ENCODE measurements around the gene TAF1.
A peak's percentile ranks its signal among the peaks of the same experiment; 100 is the strongest.
"Not testable (repeated sequence)": the region's sequence is repeated elsewhere in the genome, so short reads cannot be mapped to it uniquely, and the experiment has no call there.

Gene TAF1, protein sequence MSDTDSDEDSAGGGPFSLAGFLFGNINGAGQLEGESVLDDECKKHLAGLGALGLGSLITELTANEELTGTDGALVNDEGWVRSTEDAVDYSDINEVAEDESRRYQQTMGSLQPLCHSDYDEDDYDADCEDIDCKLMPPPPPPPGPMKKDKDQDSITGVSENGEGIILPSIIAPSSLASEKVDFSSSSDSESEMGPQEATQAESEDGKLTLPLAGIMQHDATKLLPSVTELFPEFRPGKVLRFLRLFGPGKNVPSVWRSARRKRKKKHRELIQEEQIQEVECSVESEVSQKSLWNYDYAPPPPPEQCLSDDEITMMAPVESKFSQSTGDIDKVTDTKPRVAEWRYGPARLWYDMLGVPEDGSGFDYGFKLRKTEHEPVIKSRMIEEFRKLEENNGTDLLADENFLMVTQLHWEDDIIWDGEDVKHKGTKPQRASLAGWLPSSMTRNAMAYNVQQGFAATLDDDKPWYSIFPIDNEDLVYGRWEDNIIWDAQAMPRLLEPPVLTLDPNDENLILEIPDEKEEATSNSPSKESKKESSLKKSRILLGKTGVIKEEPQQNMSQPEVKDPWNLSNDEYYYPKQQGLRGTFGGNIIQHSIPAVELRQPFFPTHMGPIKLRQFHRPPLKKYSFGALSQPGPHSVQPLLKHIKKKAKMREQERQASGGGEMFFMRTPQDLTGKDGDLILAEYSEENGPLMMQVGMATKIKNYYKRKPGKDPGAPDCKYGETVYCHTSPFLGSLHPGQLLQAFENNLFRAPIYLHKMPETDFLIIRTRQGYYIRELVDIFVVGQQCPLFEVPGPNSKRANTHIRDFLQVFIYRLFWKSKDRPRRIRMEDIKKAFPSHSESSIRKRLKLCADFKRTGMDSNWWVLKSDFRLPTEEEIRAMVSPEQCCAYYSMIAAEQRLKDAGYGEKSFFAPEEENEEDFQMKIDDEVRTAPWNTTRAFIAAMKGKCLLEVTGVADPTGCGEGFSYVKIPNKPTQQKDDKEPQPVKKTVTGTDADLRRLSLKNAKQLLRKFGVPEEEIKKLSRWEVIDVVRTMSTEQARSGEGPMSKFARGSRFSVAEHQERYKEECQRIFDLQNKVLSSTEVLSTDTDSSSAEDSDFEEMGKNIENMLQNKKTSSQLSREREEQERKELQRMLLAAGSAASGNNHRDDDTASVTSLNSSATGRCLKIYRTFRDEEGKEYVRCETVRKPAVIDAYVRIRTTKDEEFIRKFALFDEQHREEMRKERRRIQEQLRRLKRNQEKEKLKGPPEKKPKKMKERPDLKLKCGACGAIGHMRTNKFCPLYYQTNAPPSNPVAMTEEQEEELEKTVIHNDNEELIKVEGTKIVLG (N-terminal part only)

DNA sequence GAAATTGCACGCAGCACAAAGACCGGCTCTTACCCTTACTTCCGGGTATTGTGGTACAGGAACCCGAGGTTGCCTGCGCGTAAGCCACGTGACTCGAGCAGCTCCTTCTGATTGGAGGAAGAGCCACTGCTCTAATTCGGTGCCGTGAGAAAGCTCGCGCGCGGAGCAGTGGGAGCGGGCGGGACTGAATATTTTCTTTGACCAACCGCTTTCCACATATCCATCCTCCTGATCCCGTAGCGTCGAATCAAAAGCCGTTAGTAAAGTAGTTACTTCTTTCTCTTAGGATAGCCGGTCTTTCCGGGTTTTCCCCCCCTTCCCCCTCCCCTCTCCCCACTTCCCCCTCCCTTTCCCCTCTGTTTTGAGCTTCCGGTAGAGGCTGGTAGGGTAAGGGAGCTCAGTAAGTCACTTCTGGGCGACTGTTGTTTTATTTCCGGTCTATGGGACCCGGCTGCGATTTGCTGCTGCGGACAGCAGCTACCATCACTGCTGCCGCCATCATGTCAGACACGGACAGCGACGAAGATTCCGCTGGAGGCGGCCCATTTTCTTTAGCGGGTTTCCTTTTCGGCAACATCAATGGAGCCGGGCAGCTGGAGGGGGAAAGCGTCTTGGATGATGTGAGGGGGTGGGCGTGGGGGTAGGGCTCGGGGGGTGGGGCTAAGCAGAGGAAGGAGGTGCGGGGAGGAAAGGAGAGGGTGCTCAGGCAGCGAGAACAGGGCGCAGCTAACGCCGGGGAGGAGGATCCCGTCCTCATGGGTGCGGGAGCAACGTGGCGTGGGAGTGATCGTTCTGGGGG, at the start of gene TAF1:
TAF1 (plus strand) TSS at position 483 of the 799 bp plus-strand sequence; CDS start at position 501, 18 bp downstream.
- DNase-seq, result peak; percentile 84

DNA sequence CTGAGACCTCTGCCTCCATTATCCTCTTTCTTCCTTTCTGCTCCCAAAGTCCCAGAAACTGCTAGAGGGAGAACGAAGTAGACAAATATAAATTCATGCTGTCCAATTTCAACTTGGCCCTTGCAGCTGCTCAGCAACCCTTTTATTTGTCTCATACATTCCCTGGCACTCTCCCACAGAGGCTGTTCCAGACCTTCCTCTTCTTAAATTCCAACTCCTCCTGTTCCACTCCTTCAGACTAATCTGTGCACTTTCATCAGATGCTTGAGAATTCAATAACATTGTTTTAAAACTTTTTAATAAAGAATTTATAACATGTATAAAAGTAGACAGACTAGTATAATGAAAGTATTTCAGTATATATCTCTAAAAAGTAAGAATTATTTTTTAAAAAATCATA, 49.2 kb upstream of the TAF1 start:
- DNase-seq, result not testable (repeated sequence)

DNA sequence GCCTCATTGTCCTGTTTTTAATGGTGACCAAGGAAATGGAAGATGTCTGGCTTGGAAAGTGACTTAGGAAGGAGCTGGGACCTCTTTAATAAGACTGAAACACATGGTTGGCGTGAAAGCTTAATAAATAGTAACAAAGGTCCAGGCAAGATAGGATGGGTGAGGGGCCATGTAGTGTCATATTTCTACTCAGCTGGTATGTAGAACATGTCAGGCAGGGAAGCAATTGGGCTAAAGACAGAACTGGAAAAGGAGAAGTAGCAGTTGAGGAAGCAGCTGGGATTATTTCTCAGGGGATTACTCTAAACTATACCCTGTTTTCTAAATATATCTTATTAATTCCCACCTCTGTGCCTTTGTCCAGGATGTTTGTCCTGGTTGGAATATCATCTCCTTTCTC, 46.0 kb upstream of the TAF1 start:
- no peak for DNase-seq

DNA sequence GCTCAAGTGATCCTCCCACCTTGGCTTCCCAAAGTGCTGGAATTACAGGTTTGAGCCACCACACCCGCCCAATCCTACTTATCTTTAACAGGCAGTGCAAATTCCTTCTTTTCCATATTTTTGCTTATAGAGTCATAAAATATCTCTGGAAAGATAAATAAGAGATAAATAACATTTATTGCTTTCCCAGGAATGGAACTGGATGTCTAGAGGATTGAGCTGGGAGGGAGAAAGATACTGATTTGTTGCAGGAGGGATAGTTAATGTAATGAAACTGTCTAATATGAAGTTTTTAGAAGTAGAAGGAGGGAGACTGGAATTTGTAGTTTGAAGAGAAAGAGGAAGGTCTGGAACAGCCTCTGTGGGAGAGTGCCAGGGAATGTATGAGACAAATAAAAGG, 44.4 kb upstream of the TAF1 start:
- no peak for DNase-seq

DNA sequence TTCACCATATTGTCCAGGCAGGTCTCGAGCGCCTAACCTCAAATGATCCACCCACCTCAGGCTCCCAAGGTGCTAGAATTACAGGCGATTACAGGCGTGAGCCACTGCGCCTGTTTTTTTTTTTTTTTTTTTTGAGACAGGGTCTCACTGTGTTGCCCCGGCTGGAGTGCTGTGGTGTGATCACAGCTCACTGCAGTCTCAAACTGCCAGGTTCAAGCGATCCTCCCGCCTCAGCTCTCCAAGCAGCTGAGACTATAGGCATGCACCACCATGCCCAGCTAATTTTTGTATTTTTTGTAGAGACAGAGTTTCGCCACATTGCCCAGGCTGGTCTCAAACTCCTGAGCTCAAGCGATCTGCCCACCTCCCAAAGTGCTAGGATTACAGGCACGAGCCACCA, 41.7 kb upstream of the TAF1 start:
- not testable (repeated sequence) for DNase-seq

DNA sequence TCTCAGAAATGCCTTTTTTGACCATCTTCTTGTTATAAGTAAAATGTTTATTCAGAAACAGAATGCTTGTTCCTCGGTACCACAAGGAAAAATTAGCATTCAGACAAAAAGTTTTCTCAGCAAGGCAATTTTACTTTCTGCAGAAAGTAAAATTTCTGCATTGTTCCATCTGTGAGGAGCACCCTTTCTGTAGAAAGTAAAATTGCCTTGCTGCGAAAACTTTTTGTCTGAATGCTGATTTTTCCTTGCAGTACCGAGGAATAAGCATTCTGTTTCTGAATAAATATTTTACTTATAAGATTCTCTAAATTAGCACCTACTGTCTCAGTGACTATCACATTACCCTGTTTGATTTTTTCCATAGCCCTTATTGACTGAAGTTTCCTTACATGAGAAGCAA, 39.8 kb upstream of the TAF1 start:
- no peak for DNase-seq

DNA sequence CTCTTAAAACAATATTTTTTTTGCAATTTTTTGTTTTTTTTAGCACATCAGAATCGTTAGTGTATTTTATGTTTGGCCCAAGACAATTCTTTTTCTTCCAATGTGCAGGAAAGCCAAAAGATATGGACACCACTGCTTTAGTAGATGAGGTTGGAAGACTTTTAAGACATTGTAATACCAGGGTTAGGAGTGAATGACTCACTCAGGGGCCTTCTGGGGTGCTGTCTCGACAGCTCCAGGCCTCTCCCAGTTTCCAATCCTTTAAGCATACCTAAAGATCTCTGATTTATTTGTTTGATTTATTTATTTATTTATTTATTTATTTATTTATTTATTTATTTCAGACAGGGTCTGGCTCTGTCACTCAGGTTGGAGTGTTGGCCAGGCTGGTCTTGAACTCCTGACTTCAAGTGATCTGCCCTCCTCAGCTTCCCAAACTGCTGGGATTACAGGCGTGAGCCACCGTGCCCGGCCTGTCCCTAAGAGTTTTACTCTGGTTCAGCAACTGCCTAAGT, 16.9 kb upstream of the TAF1 start:
- DNase-seq, result not testable (repeated sequence)

DNA sequence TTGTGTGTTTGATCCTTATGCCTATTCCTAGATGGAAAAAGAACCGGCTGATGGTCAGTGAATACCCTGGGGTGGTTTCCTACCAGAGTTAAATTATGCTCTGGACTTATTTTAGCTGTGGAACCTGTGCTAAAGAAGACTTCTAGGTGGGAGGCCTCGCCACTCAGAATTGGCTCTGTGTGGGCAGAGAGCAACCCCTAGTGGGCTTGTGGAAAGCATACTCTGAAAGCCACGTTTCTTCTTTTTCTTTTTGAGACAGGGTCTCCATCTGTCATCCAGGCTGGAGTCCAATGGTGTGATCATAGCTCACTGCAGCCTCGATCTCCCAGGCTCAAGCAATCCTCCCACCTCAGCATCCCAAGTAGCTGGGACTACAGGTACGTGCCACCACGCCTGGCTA, 16.3 kb upstream of the TAF1 start:
- not testable (repeated sequence) for DNase-seq

DNA sequence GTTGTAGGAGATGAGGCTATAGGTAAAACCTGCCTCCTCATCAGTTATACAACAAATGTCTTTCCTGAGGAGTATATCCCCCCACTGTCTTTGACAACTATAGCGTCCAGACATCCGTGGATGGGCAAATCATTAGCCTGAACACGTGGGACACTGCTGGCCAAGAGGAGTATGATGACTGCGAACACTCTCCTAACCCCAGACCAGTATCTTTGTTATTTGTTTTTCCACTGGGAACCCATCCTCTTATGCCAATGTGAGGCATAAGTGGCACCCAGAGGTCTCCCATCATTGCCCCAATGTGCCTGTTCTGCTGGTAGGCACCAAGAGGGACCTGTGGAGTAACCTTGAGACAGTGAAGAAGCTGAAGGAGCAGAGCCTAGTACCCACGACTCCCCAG, 13.7 kb upstream of the TAF1 start:
- DNase-seq, result not testable (repeated sequence)

DNA sequence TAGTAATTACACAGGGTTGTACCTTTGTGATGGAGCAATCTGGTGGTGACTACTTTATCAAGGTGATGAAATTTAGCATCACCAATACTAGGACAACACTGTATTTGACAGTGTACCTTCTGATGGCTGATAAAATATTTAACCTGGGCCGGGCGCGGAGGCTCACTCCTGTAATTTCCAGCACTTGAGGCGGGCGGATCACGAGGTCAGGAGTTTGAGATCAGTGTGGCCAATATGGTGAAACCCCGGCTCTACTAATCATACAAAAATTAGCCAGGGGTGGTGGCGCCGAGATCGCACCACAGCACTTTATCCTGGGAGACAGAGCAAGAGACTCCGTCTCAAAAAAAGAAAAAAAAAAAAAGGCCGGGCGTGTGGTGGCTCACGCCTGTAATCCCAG, 1.9 kb upstream of the TAF1 start:
- no peak for DNase-seq

DNA sequence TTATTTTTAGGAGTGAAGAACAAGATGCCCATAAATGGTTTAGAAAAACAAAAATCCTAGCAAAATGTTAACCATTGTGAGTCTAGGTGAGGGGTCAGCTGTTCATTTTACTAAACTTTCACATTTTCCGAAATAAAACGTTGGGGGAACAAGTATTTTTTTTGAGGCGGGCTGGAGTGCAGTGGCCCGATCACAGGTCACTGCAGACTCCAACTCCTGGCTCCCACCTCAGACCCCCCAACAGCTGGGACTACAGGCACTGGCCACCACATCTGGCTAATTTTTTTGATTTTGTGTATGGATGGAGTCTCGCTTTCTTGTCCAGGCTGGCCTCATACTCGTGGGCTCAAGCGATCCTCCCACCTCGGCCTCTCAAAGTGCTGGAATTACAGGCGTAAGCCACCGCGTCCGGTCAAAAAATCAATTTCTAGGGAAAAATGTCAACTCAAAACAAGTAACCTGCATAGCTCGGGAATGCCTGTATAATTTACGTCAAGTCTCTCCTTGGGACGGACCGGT, 742 bp upstream of the TAF1 start:
- DNase-seq, result no peak

DNA sequence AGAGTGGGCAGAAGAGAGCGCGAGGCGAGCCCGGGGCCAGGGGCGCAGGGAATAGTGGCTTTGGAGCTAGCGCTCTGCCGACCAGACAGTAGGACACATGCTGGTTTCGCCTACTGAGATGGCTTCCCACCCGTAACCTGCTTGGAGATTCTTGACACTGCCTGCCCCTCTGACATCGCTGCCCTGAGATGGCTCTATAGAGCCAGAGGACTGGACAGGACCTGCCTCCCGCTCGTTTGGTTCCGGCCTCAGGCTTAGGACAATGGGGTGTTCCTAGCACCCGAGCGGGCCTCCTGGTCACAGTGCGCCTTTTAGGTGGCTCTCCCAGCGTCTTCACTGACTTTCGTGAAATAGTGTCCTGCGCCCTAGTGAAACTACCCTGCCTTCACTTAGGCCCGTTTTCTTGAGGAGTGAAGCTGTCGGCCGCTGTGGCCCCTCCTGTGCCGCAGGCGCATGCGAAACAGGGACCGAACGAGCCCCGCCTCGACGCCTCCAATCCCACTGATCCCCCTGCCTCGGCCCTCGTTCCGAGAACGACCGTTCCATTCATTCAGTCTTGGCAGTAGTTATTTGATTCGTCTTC, 608 bp downstream of the TAF1 start:
- DNase-seq, result peak; percentile 11

DNA sequence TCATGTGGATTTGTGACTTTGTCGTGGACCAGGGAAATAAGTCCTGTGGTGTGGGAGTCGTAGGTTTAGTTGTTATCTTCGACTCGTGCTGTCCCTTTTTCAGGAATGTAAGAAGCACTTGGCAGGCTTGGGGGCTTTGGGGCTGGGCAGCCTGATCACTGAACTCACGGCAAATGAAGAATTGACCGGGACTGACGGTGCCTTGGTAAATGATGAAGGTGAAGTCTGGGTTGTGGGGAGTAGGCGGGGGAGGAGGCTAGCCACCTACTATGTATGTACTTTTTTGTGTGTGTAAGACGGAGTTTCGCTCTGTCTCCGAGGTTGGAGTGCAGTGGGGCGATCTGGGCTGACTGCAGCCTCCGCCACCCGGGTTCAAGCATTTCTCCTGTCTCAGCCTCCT, 1.2 kb downstream of the TAF1 start:
- DNase-seq, result no peak

DNA sequence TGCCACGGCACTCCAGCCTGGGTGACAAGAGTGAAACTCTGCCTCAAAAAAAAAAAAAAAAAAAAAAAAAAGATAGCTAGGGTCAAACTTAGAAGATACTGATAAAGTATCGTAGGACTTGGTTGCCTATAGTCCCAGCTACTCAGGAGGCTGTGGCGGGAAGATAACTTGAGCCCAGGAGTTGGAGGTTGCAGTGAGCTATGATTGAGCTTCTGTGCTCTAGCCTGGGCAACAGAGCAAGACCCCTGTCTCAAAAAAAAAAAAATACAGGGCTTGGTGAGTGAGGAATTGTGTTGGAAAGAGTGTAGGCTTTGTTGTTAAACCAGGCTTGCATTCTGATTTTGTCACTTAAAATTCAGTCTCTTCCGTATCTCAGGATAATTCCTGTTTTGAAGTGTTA, 6.2 kb downstream of the TAF1 start:
- no peak for DNase-seq

DNA sequence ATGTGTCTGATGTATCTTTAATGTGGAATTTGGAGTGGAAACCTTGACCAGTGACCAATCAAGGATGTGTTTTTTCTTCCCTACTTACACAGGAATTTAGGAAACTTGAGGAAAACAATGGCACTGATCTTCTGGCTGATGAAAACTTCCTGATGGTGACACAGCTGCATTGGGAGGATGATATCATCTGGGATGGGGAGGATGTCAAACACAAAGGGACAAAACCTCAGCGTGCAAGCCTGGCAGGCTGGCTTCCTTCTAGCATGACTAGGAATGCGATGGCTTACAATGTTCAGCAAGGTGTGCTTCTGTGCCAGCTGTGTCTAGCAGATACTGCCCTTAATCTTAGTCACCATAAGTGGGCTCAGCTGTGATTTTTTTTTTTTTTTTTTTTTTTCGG, 12.6 kb downstream of the TAF1 start:
- no peak for DNase-seq

DNA sequence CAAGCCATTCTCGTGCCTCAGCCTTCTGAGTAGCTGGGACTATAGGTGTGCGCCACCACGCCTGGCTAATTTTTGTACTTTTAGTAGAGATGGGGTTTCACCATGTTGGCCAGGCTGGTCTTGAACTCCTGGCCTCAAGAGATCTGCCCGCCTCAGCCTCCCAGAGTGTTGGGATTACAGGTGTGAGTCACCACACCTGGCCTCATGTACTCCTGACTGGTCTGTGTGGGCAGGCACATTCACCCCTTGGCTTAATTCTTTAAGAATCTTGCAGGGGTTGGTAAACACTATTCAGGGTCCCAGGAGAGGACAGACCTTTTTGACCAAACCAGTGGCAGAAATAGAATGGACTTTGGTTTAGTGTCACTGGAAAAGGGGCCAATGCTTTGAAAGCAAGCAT, 25.6 kb downstream of the TAF1 start:
- DNase-seq, result not testable (repeated sequence)

DNA sequence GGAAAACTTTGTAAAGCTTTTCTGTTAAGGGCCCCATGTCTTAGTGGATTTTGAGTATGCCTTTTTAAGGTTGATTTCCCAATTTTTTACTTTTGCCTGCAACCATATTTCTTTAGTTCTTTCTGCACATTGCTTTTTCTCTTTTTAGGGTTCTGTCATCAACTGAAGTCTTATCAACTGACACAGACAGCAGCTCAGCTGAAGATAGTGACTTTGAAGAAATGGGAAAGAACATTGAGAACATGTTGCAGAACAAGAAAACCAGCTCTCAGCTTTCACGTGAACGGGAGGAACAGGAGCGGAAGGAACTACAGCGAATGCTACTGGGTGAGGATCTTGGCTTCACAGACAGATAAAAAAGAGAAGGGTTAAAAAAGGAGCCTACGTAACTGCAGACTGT, 27.8 kb downstream of the TAF1 start:
- no peak for DNase-seq

DNA sequence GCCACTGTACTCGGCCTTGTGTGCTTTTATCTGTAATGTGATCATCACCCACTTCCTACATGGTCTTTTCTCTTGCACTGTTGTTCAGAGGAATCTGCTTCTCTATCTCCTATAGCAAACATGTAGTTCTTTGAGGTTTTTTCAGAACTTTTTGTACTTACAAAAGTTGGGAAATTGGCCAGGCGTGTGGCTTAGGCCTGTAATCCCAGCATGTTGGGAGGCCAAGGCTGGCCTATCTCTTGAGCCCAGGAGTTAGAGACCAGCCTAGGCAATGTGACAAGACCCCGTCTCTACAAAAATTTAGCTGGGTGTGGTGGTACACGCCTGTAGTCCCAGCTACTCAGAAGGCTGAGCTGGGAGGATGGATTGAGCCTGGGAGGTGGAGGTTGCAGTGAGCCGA, 30.4 kb downstream of the TAF1 start:
- DNase-seq, result no peak

DNA sequence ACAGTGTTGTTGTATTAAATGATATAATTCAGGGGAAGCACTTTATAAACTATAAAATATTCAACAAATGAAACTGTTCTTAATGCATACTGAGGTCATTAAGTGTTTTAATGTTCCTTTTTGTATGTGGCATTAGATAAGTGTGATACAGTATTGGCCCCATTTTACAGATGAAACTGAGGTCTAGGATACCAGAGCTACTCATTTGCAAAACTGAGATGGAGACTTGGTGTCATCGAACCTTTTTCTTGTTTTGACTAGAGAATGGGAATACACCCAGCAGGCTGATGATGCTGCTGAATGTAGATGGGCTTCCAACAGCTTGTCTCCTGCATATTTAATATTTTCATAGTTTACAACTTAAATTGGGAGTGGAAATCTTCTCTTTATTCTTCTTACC, 34.6 kb downstream of the TAF1 start:
- DNase-seq, result no peak

DNA sequence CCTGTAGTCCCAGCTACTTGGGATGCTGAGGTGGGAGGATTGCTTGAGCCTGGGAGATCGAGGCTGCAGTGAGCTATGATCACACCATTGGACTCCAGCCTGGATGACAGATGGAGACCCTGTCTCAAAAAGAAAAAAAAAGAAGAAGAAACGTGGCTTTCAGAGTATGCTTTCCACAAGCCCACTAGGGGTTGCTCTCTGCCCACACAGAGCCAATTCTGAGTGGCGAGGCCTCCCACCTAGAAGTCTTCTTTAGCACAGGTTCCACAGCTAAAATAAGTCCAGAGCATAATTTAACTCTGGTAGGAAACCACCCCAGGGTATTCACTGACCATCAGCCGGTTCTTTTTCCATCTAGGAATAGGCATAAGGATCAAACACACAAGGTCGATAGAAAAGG, 50.1 kb downstream of the TAF1 start:
- DNase-seq, result not testable (repeated sequence)

DNA sequence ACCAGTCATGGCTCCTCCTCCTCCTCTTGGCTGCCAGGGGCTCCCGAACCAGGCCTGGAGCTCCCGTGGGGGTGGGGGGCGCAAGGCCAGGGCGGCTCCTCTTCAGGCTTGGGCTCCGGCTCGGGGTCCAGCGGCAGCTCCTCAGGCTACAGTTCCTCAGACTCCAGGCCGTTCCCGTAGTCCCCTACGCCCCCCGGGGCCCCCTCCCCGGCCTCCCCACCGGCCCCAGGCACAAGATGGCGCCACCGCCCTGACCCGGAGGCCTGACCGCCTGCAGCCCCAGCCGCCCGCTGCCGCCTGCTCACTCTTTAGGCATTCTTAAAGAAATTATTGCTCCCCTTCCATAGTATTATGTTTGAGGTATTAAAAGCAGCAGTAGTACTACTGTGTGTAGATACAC, 54.5 kb downstream of the TAF1 start:
- no peak for DNase-seq

Measured in activated effector memory CD4-positive, alpha-beta T cell treated with Interleukin-2 at 50 U/mL for 16 hours (primary cell).